CD4-positive, alpha-beta T cell treated with Interleukin-17A for 4 hours (primary cell): ENCODE results near the gene TUBB1.
"Not testable (repeated sequence)": the region's sequence is repeated elsewhere in the genome, so short reads cannot be mapped to it uniquely, and the experiment has no call there.

ENCODE experiments used
- DNase-seq: peaks from one replicate; pipeline ENCODE4 v3.0.0-alpha.2; 2020; ENCODE audit warnings: mixed read lengths

Gene TUBB1

GRCh38 chr20:59006864-59007664 lies 12.2 kb upstream of the TUBB1 start, which contains the start of gene CTSZ:
CTSZ (minus strand) TSS chr20:59007254; CDS start chr20:59007128, 126 bp downstream.
- peak; percentile 63 for DNase-seq

- DNase-seq: no peak
Observed at GRCh38 chr20:59007665-59008511, 11.3 kb upstream of the TUBB1 start.

GRCh38 chr20:59008715-59009336 lies 10.4 kb upstream of the TUBB1 start:
- no peak for DNase-seq

- no peak for DNase-seq
Observed at GRCh38 chr20:59010321-59010994, 8.8 kb upstream of the TUBB1 start.

GRCh38 chr20:59010995-59011873 lies 8.0 kb upstream of the TUBB1 start:
- no peak for DNase-seq

- not testable (repeated sequence) for DNase-seq
Observed at GRCh38 chr20:59011874-59012157, 7.4 kb upstream of the TUBB1 start.

GRCh38 chr20:59013031-59013951 lies 5.9 kb upstream of the TUBB1 start:
- DNase-seq: no peak

GRCh38 chr20:59013959-59014608 lies 5.1 kb upstream of the TUBB1 start:
- DNase-seq: peak; percentile 23

- no peak for DNase-seq
Observed at GRCh38 chr20:59014680-59015389, 4.4 kb upstream of the TUBB1 start.

GRCh38 chr20:59015411-59015810 lies 3.8 kb upstream of the TUBB1 start:
- DNase-seq: no peak

- no peak for DNase-seq
Observed at GRCh38 chr20:59015812-59016711, 3.2 kb upstream of the TUBB1 start.

- peak; percentile 53 for DNase-seq
Observed at GRCh38 chr20:59016795-59017492, 2.3 kb upstream of the TUBB1 start.

- no peak for DNase-seq
Observed at GRCh38 chr20:59017493-59018231, 1.6 kb upstream of the TUBB1 start.

- DNase-seq: no peak
Observed at GRCh38 chr20:59018817-59019216, 412 bp upstream of the TUBB1 start.

- no peak for DNase-seq
Observed at GRCh38 chr20:59020938-59021551, 1.8 kb downstream of the TUBB1 start.

- no peak for DNase-seq
Observed at GRCh38 chr20:59022754-59023153, 3.5 kb downstream of the TUBB1 start.

GRCh38 chr20:59023616-59024015 lies 4.4 kb downstream of the TUBB1 start:
- no peak for DNase-seq
